HepG2 (cell line): ENCODE results near the gene NUDCD2. TPM values are rescaled to one million over a fixed set of nuclear protein-coding genes. Genes with fewer than 3 reads are reported as not detected.

Source experiments
- CBFB ChIP-seq: sonication (generic); formaldehyde crosslinking; IDR thresholded peaks from 2 replicates; pipeline ENCODE4 v1.4.0; 2020; ENCODE audit warnings: missing genetic modification reagents
- CENPT ChIP-seq: sonication (generic); formaldehyde crosslinking; IDR thresholded peaks from 2 replicates; pipeline ENCODE4 v1.8.0; 2022; ENCODE audit warnings: low read depth, mild to moderate bottlenecking, moderate library complexity, missing genetic modification reagents
- CHCHD3 ChIP-seq: sonication (generic); formaldehyde crosslinking; IDR thresholded peaks from 2 replicates; pipeline ENCODE4 v1.8.0; 2022; ENCODE audit warnings: mild to moderate bottlenecking, missing genetic modification reagents, moderate library complexity
- HOXA3 ChIP-seq: sonication (generic); formaldehyde crosslinking; IDR thresholded peaks from 2 replicates; pipeline ENCODE4 v1.5.0; 2020; ENCODE audit warnings: missing genetic modification reagents
- SMAD3 ChIP-seq: sonication (generic); formaldehyde crosslinking; IDR thresholded peaks from 2 replicates; pipeline ENCODE4 v1.4.0; 2020; ENCODE audit warnings: missing genetic modification reagents
- YEATS4 ChIP-seq: sonication (generic); formaldehyde crosslinking; IDR thresholded peaks from 2 replicates; pipeline ENCODE4 v1.4.0; 2020; ENCODE audit warnings: missing genetic modification reagents, borderline replicate concordance
- YY1 ChIP-seq: IDR thresholded peaks from 2 replicates; pipeline ENCODE4 v1.6.1; 2011; ENCODE audit warnings: low read length, low read depth, moderate library complexity, mild to moderate bottlenecking; ENCODE audit not compliant: insufficient read depth, insufficient replicate concordance
- ZNF205 ChIP-seq: IDR thresholded peaks from 2 replicates; pipeline ENCODE4 v1.6.1; 2018; ENCODE audit warnings: missing biosample characterization, missing genetic modification reagents
- polyA plus RNA-seq, 8 experiments: library from polyadenylated mRNA; depleted of rRNA in 3 of 8; stranded (reverse) in 7 of 8; unstranded in 1 of 8; fragments of >200 nt; fragmentation: Illumina TruSeq in 4 of 8; extraction: Trizol in 4 of 8; gene quantifications; 2 replicates each; pipeline versions ENCODE4 v1.2.1 to v1.2.3, GENCODE V29; 2011 to 2016; ENCODE audit warnings: low read depth in 4 of 8, missing spikeins in 1 of 8, mixed read lengths in 1 of 8; ENCODE audit not compliant: insufficient read depth in 1 of 8
- total RNA-seq, 5 experiments: library from RNA; depleted of rRNA; stranded (reverse); fragments of >200 nt; fragmentation: Illumina TruSeq; extraction: Trizol; gene quantifications; 2 replicates each; pipeline ENCODE4 v1.2.3, GENCODE V29; 2016; ENCODE audit warnings: low read depth in 1 of 5
- TF ChIP-seq, protein P1 (sequence below): sonication (generic); formaldehyde crosslinking; IDR thresholded peaks from 2 replicates; pipeline ENCODE4 v1.8.1; 2023; ENCODE audit warnings: mild to moderate bottlenecking, inconsistent platforms, moderate library complexity, missing genetic modification reagents, borderline replicate concordance
- TF ChIP-seq, protein P2 (sequence below): IDR thresholded peaks from 2 replicates; pipeline ENCODE4 v1.6.1; 2016; ENCODE audit warnings: missing biosample characterization, missing genetic modification reagents, low read depth
- TF ChIP-seq, protein P3 (sequence below): sonication (generic); formaldehyde crosslinking; IDR thresholded peaks from one replicate; pipeline ENCODE4 v1.5.1; 2020; ENCODE audit warnings: mild to moderate bottlenecking, missing genetic modification reagents; ENCODE audit errors: not compliant biosample characterization
- TF ChIP-seq, protein P4 (sequence below): sonication (generic); formaldehyde crosslinking; IDR thresholded peaks from 2 replicates; pipeline ENCODE4 v1.4.0; 2020; ENCODE audit warnings: mild to moderate bottlenecking, missing genetic modification reagents

NUDCD2 gene
- total and polyA plus RNA-seq, 2 of the 13 experiments (the other 11 are each of a cell fraction or from before 2014, with no cell fraction given): 14.8 to 39.2 TPM

DNA sequence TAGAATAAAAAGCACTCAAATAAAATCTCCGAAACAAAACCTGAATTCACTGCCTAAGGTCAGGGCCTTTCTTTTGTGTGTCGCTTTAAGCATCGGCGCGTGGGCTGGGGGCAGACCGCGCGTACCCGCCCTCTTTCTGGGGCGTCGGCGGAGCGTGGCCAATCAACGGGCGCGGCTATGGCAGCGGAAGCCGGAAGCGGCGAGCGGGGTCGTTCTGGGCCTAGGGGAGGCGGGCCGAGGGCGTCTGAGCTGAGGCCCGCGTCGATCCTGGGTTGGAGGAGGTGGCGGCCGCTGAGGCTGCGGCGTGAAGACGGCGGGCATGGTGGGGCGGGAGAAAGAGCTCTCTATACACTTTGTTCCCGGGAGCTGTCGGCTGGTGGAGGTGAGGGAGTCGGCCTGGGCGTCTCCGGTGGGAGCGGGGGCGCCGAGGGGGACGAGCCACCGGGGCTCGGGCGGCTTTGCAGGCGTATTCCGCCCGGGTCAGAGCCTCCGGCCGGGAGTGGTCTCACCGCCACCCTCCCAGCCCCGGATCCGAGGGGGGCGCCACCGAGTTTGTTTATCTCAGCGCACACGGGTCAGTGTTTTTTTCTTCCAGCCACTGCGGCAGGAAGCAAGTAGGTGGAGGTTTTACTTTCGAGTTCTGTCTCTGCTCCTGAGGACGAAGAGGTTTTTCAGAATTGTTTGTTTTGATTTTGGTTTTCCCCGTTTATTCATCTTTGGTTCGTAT, 45.6 kb upstream of the NUDCD2 start, which contains the start of gene MAT2B (continued):
- TF ChIP-seq, protein P1, sequence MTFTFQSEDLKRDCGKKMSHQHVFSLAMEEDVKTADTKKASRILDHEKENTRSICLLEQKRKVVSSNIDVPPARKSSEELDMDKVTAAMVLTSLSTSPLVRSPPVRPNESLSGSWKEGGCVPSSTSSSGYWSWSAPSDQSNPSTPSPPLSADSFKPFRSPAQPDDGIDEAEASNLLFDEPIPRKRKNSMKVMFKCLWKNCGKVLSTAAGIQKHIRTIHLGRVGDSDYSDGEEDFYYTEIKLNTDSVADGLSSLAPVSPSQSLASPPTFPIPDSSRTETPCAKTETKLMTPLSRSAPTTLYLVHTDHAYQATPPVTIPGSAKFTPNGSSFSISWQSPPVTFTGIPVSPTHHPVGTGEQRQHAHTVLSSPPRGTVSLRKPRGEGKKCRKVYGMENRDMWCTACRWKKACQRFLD (CRISPR knock-in tag): no peak
- TF ChIP-seq, protein P2, sequence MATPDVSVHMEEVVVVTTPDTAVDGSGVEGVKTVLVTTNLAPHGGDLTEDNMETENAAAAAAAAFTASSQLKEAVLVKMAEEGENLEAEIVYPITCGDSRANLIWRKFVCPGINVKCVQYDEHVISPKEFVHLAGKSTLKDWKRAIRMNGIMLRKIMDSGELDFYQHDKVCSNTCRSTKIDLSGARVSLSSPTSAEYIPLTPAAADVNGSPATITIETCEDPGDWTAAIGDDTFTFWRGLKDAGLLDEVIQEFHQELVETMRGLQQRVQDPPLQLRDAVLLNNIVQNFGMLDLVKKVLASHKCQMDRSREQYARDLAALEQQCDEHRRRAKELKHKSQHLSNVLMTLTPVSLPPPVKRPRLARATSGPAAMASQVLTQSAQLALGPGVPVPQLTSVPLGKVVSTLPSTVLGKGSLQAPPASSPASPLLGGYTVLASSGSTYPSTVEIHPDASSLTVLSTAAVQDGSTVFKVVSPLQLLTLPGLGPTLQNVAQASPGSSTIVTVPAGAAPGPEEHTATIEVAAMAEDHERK (CRISPR knock-in tag): peak; percentile 84
- TF ChIP-seq SMAD3 (CRISPR knock-in tag) (no peak), CHCHD3 (no peak), CENPT (CRISPR knock-in tag) (no peak), CBFB (CRISPR knock-in tag) (no peak), YEATS4 (peak; percentile 75; the same call in 1 of the 2 replicates), ZNF205 (CRISPR knock-in tag) (no peak; the same call in 1 of the 2 replicates), YY1 (peak; percentile 69), HOXA3 (peak; percentile 73; the same call in 1 of the 2 replicates)
- TF ChIP-seq, protein P3, sequence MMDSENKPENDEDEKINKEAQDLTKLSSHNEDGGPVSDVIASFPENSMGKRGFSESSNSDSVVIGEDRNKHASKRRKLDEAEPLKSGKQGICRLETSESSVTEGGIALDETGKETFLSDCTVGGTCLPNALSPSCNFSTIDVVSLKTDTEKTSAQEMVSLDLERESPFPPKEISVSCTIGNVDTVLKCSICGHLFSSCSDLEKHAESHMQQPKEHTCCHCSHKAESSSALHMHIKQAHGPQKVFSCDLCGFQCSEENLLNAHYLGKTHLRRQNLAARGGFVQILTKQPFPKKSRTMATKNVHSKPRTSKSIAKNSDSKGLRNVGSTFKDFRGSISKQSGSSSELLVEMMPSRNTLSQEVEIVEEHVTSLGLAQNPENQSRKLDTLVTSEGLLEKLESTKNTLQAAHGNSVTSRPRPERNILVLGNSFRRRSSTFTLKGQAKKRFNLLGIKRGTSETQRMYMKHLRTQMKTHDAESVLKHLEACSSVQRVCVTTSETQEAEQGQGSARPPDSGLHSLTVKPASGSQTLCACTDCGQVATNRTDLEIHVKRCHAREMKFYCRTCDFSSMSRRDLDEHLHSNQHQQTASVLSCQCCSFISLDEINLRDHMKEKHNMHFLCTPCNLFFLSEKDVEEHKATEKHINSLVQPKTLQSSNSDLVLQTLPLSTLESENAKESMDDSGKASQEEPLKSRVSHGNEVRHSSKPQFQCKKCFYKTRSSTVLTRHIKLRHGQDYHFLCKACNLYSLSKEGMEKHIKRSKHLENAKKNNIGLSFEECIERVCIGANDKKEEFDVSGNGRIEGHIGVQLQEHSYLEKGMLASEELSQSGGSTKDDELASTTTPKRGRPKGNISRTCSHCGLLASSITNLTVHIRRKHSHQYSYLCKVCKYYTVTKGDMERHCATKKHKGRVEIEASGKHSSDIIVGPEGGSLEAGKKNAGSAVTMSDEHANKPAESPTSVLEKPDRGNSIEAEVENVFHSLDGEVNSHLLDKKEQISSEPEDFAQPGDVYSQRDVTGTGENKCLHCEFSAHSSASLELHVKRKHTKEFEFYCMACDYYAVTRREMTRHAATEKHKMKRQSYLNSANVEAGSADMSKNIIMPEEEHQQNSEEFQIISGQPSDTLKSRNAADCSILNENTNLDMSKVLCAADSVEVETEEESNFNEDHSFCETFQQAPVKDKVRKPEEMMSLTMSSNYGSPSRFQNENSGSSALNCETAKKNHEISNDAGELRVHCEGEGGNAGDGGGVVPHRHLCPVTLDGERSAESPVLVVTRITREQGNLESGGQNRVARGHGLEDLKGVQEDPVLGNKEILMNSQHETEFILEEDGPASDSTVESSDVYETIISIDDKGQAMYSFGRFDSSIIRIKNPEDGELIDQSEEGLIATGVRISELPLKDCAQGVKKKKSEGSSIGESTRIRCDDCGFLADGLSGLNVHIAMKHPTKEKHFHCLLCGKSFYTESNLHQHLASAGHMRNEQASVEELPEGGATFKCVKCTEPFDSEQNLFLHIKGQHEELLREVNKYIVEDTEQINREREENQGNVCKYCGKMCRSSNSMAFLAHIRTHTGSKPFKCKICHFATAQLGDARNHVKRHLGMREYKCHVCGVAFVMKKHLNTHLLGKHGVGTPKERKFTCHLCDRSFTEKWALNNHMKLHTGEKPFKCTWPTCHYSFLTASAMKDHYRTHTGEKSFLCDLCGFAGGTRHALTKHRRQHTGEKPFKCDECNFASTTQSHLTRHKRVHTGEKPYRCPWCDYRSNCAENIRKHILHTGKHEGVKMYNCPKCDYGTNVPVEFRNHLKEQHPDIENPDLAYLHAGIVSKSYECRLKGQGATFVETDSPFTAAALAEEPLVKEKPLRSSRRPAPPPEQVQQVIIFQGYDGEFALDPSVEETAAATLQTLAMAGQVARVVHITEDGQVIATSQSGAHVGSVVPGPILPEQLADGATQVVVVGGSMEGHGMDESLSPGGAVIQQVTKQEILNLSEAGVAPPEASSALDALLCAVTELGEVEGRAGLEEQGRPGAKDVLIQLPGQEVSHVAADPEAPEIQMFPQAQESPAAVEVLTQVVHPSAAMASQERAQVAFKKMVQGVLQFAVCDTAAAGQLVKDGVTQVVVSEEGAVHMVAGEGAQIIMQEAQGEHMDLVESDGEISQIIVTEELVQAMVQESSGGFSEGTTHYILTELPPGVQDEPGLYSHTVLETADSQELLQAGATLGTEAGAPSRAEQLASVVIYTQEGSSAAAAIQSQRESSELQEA: peak; percentile 55
- TF ChIP-seq, protein P4, sequence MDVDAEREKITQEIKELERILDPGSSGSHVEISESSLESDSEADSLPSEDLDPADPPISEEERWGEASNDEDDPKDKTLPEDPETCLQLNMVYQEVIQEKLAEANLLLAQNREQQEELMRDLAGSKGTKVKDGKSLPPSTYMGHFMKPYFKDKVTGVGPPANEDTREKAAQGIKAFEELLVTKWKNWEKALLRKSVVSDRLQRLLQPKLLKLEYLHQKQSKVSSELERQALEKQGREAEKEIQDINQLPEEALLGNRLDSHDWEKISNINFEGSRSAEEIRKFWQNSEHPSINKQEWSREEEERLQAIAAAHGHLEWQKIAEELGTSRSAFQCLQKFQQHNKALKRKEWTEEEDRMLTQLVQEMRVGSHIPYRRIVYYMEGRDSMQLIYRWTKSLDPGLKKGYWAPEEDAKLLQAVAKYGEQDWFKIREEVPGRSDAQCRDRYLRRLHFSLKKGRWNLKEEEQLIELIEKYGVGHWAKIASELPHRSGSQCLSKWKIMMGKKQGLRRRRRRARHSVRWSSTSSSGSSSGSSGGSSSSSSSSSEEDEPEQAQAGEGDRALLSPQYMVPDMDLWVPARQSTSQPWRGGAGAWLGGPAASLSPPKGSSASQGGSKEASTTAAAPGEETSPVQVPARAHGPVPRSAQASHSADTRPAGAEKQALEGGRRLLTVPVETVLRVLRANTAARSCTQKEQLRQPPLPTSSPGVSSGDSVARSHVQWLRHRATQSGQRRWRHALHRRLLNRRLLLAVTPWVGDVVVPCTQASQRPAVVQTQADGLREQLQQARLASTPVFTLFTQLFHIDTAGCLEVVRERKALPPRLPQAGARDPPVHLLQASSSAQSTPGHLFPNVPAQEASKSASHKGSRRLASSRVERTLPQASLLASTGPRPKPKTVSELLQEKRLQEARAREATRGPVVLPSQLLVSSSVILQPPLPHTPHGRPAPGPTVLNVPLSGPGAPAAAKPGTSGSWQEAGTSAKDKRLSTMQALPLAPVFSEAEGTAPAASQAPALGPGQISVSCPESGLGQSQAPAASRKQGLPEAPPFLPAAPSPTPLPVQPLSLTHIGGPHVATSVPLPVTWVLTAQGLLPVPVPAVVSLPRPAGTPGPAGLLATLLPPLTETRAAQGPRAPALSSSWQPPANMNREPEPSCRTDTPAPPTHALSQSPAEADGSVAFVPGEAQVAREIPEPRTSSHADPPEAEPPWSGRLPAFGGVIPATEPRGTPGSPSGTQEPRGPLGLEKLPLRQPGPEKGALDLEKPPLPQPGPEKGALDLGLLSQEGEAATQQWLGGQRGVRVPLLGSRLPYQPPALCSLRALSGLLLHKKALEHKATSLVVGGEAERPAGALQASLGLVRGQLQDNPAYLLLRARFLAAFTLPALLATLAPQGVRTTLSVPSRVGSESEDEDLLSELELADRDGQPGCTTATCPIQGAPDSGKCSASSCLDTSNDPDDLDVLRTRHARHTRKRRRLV (CRISPR knock-in tag): peak; percentile 68; the same call in 1 of the 2 replicates
